Suprapubic skin (tissue), 4 donors: ENCODE data around the gene ZBTB48. TPM values are rescaled to one million over a fixed set of nuclear protein-coding genes. Genes with fewer than 3 reads are reported as not detected.
A peak's percentile ranks its signal among the peaks of the same experiment; 100 is the strongest.

Source experiments
- DNase-seq, 2 donors: peaks; one replicate each; pipeline ENCODE4 v3.0.0-alpha.2; 2019; ENCODE audit warnings: low spot score in 2 of 2
- H3K27ac ChIP-seq: fragments of 200-600 bp; sonication (generic); one replicate; pipeline ENCODE4 v1.5.1; 2019
- H3K27me3 ChIP-seq: fragments of 200-600 bp; sonication (generic); one replicate; pipeline ENCODE4 v1.5.1; 2019
- H3K36me3 ChIP-seq: fragments of 200-600 bp; sonication (generic); one replicate; pipeline ENCODE4 v1.5.1; 2019
- H3K4me1 ChIP-seq: fragments of 200-600 bp; sonication (generic); one replicate; pipeline ENCODE4 v1.5.1; 2019
- H3K4me3 ChIP-seq: fragments of 200-600 bp; sonication (generic); one replicate; pipeline ENCODE4 v1.5.1; 2019; ENCODE audit warnings: mild to moderate bottlenecking
- H3K9me3 ChIP-seq: fragments of 200-600 bp; sonication (generic); one replicate; pipeline ENCODE4 v1.5.1; 2019
- CTCF ChIP-seq, 2 donors: fragments of 200-600 bp in 1 of 2; fragments of 450-650 bp in 1 of 2; sonication (generic) in 1 of 2; IDR thresholded peaks; one replicate each; pipeline ENCODE4 v1.5.1; 2016 to 2019; ENCODE audit warnings: antibody characterized with exemption in 2 of 2, mild to moderate bottlenecking in 1 of 2, moderate library complexity in 1 of 2
- EP300 ChIP-seq: sonication (generic); formaldehyde crosslinking; IDR thresholded peaks from one replicate; pipeline ENCODE4 v1.6.1; 2017; ENCODE audit warnings: antibody characterized with exemption
- POLR2A ChIP-seq, 2 donors: fragments of 450-650 bp; IDR thresholded peaks; one replicate each; pipeline ENCODE4 v1.6.1; 2017; ENCODE audit warnings: antibody characterized with exemption in 2 of 2, mild to moderate bottlenecking in 2 of 2, moderate library complexity in 2 of 2
- POLR2AphosphoS5 ChIP-seq, 3 donors: sonication (generic); formaldehyde crosslinking; IDR thresholded peaks; one replicate each; pipeline ENCODE4 v1.6.1; 2017; ENCODE audit warnings: antibody characterized with exemption in 3 of 3
- WGBS: methylation state at CpG from one replicate; pipeline ENCODE4 v1.1.5; 2018; 5-methylcytosine and 5-hydroxymethylcytosine counted together
- total RNA-seq, 4 donors: library from RNA; depleted of rRNA; stranded (reverse); fragments of >200 nt; gene quantifications; one replicate each; pipeline ENCODE4 v1.1.0, GENCODE V29; 2016

Gene ZBTB48
- total RNA-seq, 4 donors from 2014 or later = 17.8 to 26.7 (median 21.6) TPM

GRCh38 chr1:6601049-6601922 is 21.5 kb downstream of the ZBTB48 start:
- peaks cover 62% of the 10 kb centered on the region for H3K4me1 ChIP-seq
- WGBS = 0% methylated on average over 24 of the region's 40 CpGs
- H3K36me3 ChIP-seq = peaks cover 26% of the 10 kb centered on the region
- H3K9me3 ChIP-seq = no peaks in the 10 kb centered on the region
- no peaks in the 10 kb centered on the region for H3K27me3 ChIP-seq
- peak overlapping the region; percentile 98 for H3K4me3 ChIP-seq
- TF ChIP-seq CTCF (IDR thresholded peaks at IDR 0.05) = no peak
- peak in 2 of 3 donors; percentile 28 to 55 for TF ChIP-seq POLR2AphosphoS5 (IDR thresholded peaks at IDR 0.05)
- peak in 1 of 2 donors; percentile 48 for TF ChIP-seq POLR2A (IDR thresholded peaks at IDR 0.05)
- no peak for TF ChIP-seq EP300
- DNase-seq = peak; percentile 91 to 92
- peak overlapping the region; percentile 99 for H3K27ac ChIP-seq

- no peak for DNase-seq
- peaks cover 20% of the 10 kb centered on the region for H3K36me3 ChIP-seq
- H3K27ac ChIP-seq = peak overlapping the region; percentile 99
- peak overlapping the region; percentile 98 for H3K4me3 ChIP-seq
- peak in 1 of 2 donors; percentile 39 for TF ChIP-seq POLR2A (IDR thresholded peaks at IDR 0.05)
- peak in 1 of 3 donors; percentile 11 for TF ChIP-seq POLR2AphosphoS5 (IDR thresholded peaks at IDR 0.05)
- no peak for TF ChIP-seq EP300
- TF ChIP-seq CTCF (IDR thresholded peaks at IDR 0.05) = no peak
- H3K4me1 ChIP-seq = peaks cover 54% of the 10 kb centered on the region
- no CpG with 5 or more reads among the region's 103 CpGs for WGBS
- no peaks in the 10 kb centered on the region for H3K9me3 ChIP-seq
- no peaks in the 10 kb centered on the region for H3K27me3 ChIP-seq
These were observed 22.3 kb downstream of the ZBTB48 start for GRCh38 chr1:6601923-6602668.

- TF ChIP-seq CTCF (IDR thresholded peaks at IDR 0.05) (no peak), POLR2AphosphoS5 (IDR thresholded peaks at IDR 0.05) (peak; percentile 2 to 59 (median 26)), POLR2A (IDR thresholded peaks at IDR 0.05) (peak in 1 of 2 donors; percentile 62)
- no peaks in the 10 kb centered on the region for H3K27me3 ChIP-seq
- H3K9me3 ChIP-seq = no peaks in the 10 kb centered on the region
- peaks cover 13% of the 10 kb centered on the region for H3K36me3 ChIP-seq
- peak; percentile 94 for DNase-seq
- WGBS = 0% methylated on average over 2 of the region's 84 CpGs
- peak within 1 kb of the TSS; percentile 99 for H3K27ac ChIP-seq
- peaks cover 47% of the 10 kb centered on the region for H3K4me1 ChIP-seq
- peak within 1 kb of the TSS; percentile 98 for H3K4me3 ChIP-seq
These were observed 23.0 kb downstream of the ZBTB48 start, which contains the start of gene KLHL21 for GRCh38 chr1:6602669-6603237. KLHL21 (minus strand) TSS chr1:6602869; CDS start chr1:6602817, 52 bp downstream.

- TF ChIP-seq CTCF (IDR thresholded peaks at IDR 0.05) = no peak
- no peak for TF ChIP-seq EP300
- peak in 1 of 2 donors; percentile 69 for TF ChIP-seq POLR2A (IDR thresholded peaks at IDR 0.05)
- peak; percentile 15 to 56 (median 38) for TF ChIP-seq POLR2AphosphoS5 (IDR thresholded peaks at IDR 0.05)
- peaks cover 7% of the 10 kb centered on the region for H3K36me3 ChIP-seq
- no peaks in the 10 kb centered on the region for H3K27me3 ChIP-seq
- WGBS = under 1% methylated on average over 35 of the region's 36 CpGs
- peak overlapping the region; percentile 98 for H3K4me3 ChIP-seq
- no peaks in the 10 kb centered on the region for H3K9me3 ChIP-seq
- DNase-seq = peak in 1 of 2 donors; percentile 88
- peak overlapping the region; percentile 99 for H3K27ac ChIP-seq
- peaks cover 41% of the 10 kb centered on the region for H3K4me1 ChIP-seq
These were observed 23.6 kb downstream of the ZBTB48 start for GRCh38 chr1:6603238-6603914.
